ENCODE data around the gene LRRC7.
"Not testable (repeated sequence)": the region's sequence is repeated elsewhere in the genome, so short reads cannot be mapped to it uniquely, and the experiment has no call there.

LRRC7 gene

DNA sequence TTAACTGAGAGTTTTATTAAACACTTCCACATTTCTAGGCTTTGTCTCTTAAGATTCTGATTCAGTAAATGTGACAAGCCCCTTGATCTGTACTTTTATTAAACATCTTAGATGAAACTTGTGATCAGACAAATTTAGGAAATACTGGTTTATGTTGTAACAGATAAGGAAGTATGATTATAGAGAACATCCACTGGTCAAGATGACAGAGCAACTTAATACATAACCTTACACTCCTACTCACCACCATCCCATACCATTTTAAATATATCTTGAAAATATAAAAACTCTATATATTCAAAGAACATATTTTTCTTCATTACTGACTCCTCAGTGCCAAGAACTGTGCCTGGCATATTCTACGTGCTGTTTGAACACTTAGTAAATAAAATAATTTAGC lies 420.2 kb downstream of the LRRC7 start:
- DNase-seq = no peak

DNA sequence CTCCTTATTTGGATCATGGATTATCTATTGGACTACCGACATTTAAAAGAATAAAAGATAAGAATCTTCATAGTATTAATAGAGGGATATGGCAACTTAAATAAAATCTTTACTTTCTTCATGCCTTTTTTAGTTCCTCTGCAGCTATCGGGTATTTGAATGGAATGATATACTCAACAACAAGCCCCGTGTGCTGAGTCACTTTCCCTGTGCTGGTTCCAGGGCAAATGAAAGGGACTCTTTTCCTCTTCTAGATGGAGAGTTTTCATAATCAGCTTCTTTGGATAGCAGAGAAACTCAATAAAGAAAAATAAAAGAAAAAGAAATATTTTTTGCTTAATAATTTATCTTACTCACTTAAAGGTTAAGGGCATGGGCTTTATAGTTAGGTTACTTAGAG lies 423.9 kb downstream of the LRRC7 start:
- no peak for DNase-seq

DNA sequence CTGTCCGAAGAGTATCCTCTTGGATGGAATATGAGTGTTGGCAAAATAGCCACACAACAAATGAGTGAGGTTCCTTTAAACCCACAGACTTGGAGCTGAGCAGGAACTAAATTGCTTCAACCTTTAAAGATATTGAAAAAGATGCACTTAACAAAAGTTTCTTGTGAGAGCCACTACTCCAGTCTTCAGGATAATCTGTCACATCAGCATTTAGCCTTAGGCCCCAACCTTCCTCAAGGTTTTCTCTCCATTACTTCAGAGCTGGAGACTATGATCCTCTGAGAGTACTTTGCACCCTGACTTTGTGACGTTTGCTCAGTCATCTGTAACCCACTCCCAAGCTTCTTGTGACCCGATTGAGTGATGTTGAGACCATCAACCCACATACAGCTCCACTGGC lies 424.9 kb downstream of the LRRC7 start:
- no peak for DNase-seq

DNA sequence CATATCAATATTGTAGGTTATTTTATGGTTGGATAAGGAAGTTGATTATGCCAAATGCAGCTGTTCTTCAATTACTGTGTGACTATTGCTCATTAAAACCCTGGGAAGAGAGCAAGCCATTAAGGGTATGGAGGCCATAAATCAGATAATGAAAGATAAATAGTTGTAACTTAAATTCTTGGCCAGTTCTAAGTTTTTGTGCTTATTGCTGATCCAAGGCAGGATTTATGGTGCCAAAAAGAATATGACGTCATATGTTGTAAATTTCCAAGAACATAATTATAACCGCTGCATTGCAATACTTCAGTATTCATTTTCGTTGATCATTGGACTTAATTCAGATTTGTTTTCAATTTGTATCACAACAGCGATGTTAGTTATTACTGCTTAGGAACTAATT lies 426.1 kb downstream of the LRRC7 start:
- no peak for DNase-seq

DNA sequence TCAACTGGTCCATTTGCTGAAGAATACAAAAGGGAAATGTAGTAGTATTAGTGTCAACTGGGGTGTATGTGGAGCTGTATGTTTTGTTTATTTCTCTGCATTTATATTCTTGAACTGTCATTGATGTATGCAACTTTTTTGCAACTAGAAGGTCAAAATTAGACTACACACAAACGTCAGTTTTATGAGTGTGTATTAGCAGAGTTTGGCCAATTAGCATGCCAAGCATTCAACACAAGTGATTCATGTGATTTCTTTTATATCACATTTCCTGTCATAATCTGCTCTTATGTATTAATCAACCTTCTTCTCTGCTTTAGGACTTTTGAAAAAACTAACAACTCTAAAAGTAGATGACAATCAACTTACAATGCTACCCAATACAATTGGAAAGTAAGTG lies 426.5 kb downstream of the LRRC7 start:
- no peak for DNase-seq

DNA sequence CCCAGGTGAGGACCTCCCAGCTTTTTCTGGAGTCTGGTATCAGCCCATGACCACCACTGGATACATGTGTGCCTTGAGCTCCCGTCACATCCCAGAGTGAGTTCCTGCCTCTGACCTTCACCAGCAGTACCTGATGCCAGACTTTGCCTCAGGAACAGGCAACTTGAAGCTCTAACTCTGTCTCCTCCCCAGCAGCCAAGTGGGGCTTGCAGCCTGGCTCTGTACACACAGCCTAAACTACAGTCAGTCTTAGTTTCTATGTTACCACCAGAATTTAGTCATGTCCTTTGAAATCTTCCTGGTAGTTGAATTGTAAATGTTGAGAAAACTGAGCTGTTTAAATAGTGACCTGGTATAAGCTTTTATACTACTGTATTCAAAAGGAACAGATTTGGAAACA lies 431.1 kb downstream of the LRRC7 start:
- DNase-seq = no peak

DNA sequence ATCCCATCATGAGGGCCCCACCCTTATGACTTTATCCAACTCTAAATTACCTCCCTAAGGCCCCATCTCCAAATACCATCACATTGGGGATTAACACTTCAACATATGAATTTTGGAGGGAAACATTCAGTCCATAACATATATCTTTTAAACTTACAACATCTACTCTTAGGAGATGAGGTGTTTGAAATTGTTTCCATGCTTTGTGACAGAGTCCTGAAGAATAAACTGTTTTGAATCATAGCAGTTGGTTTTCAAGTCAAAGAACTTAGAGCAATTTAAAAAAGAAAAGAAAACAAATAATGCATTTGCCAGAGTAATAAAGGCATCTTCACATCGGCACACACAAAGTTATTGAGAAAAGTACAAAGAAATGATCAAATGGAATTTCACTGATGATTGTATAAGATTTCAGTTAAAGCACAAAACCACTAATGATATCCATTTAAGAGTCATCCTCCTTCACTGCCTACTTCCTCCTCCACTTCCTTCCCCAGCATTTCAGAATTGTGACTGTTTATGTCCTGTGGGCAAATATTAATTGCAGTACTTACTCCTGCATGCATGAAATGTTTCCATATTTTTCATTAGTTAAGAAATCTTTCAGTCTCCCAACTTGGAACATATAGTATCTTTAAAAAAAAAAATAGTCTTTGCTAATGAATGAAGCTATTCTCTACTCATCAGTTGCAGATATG lies 435.6 kb downstream of the LRRC7 start:
- no peak for DNase-seq

DNA sequence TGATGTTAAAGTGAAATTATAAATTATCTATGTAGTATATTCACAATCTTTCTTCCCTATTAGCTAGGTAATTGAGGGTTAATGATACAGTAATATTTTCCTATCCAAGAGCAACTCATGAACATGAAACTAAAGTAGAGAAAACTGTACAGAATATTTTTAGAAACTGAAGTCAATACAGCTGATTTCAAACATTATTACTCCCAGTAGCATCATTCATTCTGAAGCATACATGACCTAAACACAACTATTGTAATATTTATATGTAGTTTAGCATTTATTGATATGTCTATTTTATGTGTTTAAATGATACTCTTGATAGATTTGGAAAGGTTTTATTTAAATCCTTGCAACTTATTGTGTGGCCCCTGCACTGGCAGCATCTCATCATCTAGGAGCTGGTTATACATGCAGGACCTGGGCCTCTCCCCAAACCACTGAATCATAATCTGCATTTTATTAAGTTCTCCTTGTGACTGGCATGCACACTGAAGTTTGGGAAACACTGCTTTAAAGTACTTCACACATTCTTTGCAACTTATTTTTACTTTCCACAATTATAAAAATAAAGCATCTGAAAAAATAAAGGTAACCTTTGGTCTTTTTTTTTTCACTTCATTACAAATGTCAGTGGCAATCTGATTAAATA lies 437.8 kb downstream of the LRRC7 start:
- no peak for DNase-seq

DNA sequence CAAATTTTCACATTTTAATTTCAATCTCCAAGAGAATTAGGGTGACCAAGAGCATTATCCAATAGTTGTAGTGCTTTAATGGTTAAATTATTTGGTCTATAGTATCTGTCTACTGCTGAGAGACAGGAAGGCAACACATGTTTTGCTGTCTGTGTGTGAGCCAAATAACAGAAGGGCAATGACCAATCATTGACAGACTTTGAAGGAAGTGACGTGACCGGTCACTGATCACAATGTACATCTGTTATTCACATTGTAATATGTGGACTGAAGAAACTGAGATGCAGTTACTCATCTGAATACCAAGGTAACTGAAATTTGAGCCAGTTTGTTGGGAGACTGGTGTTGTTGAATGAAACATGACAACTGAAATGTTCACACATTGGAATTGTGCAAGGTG lies 440.9 kb downstream of the LRRC7 start:
- DNase-seq = no peak

DNA sequence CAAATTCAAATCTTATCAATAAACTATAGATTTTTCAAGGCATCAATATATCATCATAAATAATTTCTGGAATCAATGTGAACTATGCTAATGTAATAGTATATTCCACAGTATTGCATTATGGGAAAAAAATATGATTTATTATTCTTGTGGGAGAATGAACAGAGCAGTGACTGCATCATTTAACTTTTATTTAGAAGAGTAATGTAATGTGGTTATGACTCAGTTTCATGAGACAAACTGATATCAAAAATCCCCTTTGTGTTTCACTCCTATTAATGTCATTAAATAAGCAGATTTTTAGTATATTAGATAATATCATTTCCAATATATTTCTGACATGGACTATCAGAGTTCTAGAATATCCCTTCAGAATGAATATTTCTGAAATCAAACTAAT lies 450.0 kb downstream of the LRRC7 start:
- no peak for DNase-seq

DNA sequence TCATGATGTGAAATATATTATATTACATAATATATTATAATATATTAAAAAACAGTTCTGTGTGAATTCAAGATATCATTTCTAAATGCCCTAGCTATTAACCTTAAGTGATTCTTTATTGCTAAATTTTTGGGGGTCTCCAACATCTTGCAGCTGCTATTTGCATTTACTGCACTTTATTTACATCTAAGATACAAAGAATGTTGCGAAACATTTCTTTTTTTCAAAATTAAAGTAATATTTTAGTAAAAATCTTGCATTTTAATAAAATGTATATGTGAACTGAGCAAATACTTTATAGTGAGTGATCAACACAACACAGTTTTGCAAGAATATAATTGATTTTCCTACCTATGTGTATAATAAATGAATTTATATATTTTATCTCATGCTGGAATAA lies 456.6 kb downstream of the LRRC7 start:
- no peak for DNase-seq

DNA sequence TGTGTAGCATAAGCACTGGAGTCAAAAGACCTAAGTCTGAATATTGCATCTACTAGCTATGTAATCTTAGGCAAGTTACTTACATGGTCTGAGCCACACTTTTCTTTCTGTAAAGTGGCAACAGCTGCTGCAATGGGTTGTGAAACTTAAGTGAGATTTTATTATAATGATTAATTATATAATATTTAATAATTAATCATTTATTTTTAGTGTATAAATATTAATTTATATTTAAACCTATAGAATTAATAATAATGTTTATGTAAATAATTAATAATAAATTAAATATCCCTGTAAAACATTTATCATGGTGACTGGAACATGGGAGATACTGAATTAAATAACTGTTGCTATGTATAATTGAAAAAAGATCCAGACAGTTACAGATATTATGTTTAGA lies 457.3 kb downstream of the LRRC7 start:
- DNase-seq = no peak

DNA sequence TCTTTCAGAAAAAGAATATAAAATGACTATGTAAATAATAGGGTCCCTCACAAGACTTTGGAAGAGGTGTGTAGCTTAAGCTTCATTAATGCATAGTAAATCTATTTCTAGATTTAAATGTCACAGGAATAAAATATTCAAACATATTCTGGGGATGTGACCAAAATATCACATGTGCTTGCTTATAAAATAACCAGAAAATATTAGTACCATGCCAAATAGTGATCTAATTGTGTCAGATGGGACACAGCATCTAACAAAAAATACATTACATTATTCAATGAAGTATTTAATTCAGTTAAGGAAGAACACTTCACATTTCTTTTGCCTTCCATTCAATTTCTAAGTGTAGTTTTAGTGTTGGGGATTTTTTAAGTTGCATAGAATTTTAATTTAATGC lies 458.1 kb downstream of the LRRC7 start:
- no peak for DNase-seq

DNA sequence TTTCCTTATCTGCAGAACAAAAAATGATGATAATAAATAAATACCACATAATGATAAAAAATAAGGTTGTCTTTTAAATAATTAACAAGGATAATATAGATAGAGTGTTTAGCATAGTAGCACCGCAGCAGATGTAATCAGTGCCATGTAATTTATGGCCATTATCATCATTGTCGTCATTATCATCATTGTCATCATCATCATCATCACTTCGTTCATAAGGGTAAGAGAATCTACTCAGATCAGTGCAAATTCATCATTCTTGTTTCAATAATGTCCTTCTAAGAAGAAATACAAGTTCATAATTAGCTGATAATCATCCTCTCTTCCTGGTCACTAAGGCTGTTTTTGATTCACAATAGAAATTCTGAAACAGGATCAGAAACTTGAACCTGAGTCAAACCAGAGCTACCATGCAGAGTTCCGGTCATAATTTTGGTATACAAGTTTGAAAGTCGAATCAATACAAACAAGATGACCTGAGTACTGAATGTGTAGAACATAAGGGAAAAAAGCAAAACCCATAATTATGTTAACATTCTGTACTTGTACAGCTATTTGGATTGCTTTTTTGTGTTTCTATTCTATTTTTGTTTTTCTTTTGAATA lies 465.6 kb downstream of the LRRC7 start:
- DNase-seq = no peak

DNA sequence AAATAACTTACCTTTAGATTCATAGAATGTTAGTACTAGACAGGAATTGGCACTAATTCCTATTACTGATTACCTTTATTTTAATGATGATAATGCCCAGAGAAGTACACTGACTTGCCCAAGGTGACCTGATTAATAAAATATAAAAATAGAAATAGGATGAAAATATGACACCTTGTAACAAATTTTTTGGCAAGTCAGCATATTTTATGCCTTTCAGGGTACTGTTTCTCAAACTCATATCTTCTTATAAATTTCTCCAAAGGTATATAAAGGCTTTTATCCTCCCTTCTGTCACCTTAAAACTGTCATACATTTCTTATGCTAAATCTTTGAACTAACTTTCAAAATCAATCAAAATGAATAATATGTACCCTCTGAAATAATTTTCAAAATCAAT lies 466.2 kb downstream of the LRRC7 start:
- no peak for DNase-seq

DNA sequence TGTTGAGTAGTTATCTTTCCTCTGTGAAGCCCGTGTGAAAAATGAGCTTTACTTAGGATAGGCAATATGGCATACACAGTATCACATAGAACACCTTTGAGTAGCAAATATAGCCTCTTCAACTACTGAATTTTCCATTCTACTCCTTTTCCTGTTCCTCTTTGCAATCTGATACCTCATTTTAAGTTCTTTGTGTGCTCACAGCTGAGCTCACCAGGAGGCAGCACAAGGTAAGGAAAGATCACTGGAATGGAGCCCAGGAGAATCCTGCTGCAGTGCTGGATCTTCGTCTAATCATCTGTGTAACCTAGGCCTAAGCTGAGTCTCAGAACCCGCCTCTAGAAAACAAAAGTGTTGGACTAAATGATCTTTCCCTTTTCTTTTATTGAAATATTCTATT lies 466.7 kb downstream of the LRRC7 start:
- no peak for DNase-seq

DNA sequence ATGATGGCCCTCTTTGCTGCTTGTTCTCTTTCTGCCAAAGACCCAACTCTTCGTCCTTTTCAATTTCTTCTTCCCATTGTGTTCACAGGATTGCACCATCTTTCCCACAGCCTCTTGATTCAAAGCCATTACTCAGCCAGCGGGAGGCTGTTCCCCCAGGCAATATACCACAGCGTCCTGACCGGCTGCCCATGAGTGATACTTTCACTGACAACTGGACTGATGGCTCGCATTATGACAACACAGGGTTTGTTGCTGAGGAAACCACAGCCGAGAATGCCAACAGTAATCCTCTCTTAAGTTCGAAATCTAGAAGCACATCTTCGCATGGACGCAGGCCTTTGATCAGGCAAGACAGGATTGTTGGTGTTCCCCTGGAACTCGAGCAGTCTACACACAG lies 470.3 kb downstream of the LRRC7 start:
- no peak for DNase-seq

DNA sequence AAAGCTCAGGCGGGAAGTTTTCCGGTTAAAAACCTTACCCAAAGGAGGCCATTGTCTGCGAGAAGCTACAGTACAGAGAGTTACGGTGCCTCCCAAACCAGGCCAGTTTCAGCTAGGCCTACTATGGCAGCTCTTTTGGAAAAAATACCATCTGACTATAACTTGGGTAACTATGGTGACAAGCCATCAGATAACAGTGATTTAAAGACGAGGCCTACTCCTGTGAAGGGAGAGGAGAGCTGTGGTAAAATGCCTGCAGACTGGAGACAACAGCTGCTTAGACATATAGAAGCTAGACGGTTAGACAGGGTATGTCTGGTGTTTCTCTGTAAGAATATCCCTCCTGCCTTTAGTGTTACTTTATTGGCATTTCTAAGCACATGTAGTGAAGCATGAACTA lies 471.8 kb downstream of the LRRC7 start:
- no peak for DNase-seq

DNA sequence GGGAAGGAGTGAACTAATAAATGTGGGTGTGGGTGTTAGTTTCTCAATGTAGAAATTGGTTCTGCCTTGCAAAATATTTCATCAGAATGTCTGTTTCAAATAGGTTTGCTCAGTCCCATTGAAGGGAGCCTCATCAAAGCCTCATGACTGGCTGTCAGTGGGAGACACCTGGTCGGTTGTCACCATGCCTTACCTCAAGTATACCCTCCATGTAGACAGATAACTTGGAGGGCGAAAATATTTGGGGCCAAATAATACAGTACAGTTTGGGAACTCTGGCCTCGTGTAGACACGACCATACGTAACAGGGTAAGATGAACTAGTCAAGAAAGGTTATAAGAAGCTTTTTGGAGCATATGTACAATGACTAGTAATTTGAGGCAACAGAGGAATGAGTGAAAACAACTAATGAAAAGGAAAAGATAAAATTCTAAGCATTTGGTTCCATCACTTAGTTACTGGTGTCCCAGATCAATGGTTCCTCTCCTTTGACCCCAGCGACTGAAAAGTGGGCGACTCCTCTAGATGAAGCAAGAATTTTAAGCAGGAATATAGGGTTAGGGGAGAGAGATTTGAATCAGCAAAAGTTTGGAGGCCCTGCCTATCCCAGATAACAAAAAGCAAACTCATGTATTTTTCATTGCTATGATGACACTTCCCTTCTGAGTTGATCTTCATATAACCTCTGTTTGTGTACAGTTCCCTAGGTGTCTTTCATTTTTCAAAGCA lies 473.8 kb downstream of the LRRC7 start:
- no peak for DNase-seq

DNA sequence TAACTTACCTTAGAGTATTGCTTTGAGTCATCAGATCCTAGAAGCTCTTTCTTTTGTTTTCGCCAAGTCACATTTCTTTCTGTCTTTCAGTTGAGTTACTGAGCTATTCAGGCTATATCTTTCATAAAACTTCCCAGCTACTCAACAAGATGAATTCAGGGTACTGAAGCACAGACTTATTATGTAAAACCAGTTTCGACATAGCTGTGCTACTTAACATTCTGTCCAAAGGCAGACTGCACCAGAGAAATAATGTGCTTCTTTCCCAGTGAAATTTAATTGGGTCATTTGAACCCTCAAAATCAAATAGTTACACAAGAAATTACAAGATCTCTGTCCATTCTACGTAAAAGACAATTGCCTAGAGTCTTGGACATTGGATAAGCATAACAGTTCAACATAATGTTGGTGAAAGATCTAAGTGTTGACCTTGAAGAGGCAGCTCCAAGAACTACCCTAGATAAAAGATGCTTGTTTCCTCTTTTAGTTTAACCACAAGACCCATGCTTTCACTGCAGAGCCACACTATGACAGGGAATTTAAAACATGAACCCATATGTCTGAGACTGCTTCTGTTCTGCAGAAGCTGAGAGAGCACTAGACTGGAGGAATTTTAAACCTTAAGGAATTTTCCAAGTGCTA lies 474.5 kb downstream of the LRRC7 start:
- DNase-seq = no peak

DNA sequence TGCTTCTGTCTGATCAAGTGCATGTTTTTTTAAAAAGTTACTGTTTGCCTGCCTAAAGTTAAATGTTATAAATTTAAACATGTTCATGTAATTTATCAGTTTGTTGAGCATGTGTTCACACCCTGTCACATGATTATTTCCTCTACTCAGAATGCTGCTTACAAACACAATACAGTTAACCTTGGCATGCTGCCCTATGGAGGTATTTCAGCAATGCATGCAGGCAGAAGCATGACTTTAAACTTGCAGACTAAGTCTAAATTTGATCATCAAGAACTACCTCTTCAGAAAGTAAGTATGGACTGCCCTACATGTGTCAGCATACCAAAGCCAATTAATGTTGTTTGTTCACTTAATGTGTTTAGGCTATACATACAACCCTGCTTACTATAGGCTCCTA lies 476.1 kb downstream of the LRRC7 start:
- DNase-seq = no peak

DNA sequence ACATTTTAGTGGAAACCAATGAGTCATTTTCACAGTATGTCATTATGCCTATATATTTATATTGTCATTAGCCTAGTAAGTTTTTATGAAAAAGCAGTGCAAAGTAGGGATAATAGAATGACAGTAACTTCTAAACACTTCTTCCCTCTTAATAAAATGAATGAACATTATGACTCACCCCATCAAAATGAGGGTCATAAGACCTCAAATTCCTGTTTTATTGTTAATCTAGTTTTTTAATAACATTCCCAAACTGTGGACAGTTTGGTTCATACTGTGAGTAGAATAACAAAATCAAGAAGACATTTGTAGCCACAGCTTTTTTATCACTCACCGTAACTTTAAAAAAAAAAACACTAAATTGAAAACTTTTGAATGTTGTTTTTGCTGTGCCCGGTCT lies 477.1 kb downstream of the LRRC7 start:
- DNase-seq = no peak

DNA sequence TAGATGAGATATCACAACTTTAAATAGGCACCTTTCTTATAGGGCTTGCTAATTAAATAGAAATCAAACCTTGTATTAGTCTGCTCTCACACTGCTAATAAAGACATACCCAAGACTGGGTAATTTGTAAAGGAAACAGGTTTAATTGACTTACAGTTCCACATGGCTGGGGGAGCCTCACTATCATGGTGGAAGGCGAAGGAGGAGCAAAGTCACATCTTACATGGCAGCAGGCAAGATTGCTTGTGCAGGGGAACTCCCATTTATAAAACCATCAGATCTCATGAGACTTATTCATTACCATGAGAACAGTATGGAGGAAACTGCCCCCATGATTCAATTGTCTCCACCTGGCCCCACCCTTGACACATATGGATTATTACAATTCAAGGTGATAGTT lies 477.9 kb downstream of the LRRC7 start:
- not testable (repeated sequence) for DNase-seq
